ENCODE measurements around the gene ATP2B1.
A peak's percentile ranks its signal among the peaks of the same experiment; 100 is the strongest.

Gene ATP2B1

GRCh38 chr12:89589753-89590152 is 118.9 kb downstream of the ATP2B1 start:
- no peak for DNase-seq (ENCODE audit: low spot score)

- DNase-seq (ENCODE audit: low spot score) = no peak
These were observed 130.1 kb downstream of the ATP2B1 start for GRCh38 chr12:89578499-89578898.

- DNase-seq (ENCODE audit: low spot score) = no peak
These were observed 131.9 kb downstream of the ATP2B1 start for GRCh38 chr12:89576572-89577220.

GRCh38 chr12:89575374-89575773 is 133.3 kb downstream of the ATP2B1 start:
- no peak for DNase-seq (ENCODE audit: low spot score)

GRCh38 chr12:89574736-89575208 is 133.9 kb downstream of the ATP2B1 start:
- no peak for DNase-seq (ENCODE audit: low spot score)

GRCh38 chr12:89573051-89573810 is 135.4 kb downstream of the ATP2B1 start:
- DNase-seq (ENCODE audit: low spot score) = no peak

- no peak for DNase-seq (ENCODE audit: low spot score)
These were observed 137.0 kb downstream of the ATP2B1 start for GRCh38 chr12:89571491-89572195.

GRCh38 chr12:89568484-89568883 is 140.2 kb downstream of the ATP2B1 start:
- DNase-seq (ENCODE audit: low spot score) = no peak

- no peak for DNase-seq (ENCODE audit: low spot score)
These were observed 140.9 kb downstream of the ATP2B1 start for GRCh38 chr12:89567691-89568239.

- no peak for DNase-seq (ENCODE audit: low spot score)
These were observed 142.0 kb downstream of the ATP2B1 start for GRCh38 chr12:89566615-89567014.

- no peak for DNase-seq (ENCODE audit: low spot score)
These were observed 143.6 kb downstream of the ATP2B1 start for GRCh38 chr12:89565002-89565401.

GRCh38 chr12:89559753-89560152 is 148.9 kb downstream of the ATP2B1 start:
- no peak for DNase-seq (ENCODE audit: low spot score)

GRCh38 chr12:89556976-89557375 is 151.7 kb downstream of the ATP2B1 start:
- DNase-seq (ENCODE audit: low spot score) = peak; percentile 38

GRCh38 chr12:89552376-89552775 is 156.3 kb downstream of the ATP2B1 start:
- DNase-seq (ENCODE audit: low spot score) = no peak

GRCh38 chr12:89551747-89552146 is 156.9 kb downstream of the ATP2B1 start:
- DNase-seq (ENCODE audit: low spot score) = no peak

- no peak for DNase-seq (ENCODE audit: low spot score)
These were observed 161.5 kb downstream of the ATP2B1 start for GRCh38 chr12:89547101-89547500.

GRCh38 chr12:89546151-89546550 is 162.5 kb downstream of the ATP2B1 start:
- DNase-seq (ENCODE audit: low spot score) = no peak

- DNase-seq (ENCODE audit: low spot score) = no peak
These were observed 163.9 kb downstream of the ATP2B1 start for GRCh38 chr12:89544681-89545184.

GRCh38 chr12:89544022-89544421 is 164.6 kb downstream of the ATP2B1 start:
- DNase-seq (ENCODE audit: low spot score) = no peak

GRCh38 chr12:89542912-89543592 is 165.6 kb downstream of the ATP2B1 start:
- peak; percentile 72 for DNase-seq (ENCODE audit: low spot score)

- DNase-seq (ENCODE audit: low spot score) = no peak
These were observed 166.4 kb downstream of the ATP2B1 start for GRCh38 chr12:89542236-89542635.

- no peak for DNase-seq (ENCODE audit: low spot score)
These were observed 168.1 kb downstream of the ATP2B1 start for GRCh38 chr12:89540586-89540985.
